ENCODE results near the gene CADM3. TPM values are rescaled to one million over a fixed set of nuclear protein-coding genes. Genes with fewer than 3 reads are reported as not detected.

CADM3 gene
- total and polyA plus RNA-seq, 2 of the 8 experiments (the other 6 are each of a cell fraction or from before 2014, with no cell fraction given), result 8.3 to 8.5 TPM

GRCh38 chr1:159161001-159161718 is 10.3 kb upstream of the CADM3 start (continued):
- TF ChIP-seq RNF2 (IDR thresholded peaks at IDR 0.05; ENCODE audit: borderline replicate concordance, low read depth, low read length, missing control alignments, poor library complexity, severe bottlenecking) (no peak), CBX8 (IDR thresholded peaks at IDR 0.05; ENCODE audit: borderline replicate concordance, low read depth, low read length) (no peak), BCL11A (IDR thresholded peaks at IDR 0.05; ENCODE audit: low read depth in 2 of 2, low read length in 2 of 2) (no peak), ATF2 (IDR thresholded peaks at IDR 0.05; ENCODE audit: low read length) (no peak), JUND (IDR thresholded peaks at IDR 0.05; ENCODE audit: low read length) (peak; percentile 52; the same call in 1 of the 2 replicates), EZH2 (IDR thresholded peaks at IDR 0.05; ENCODE audit: low read depth, low read length, severe bottlenecking) (no peak), NRF1 (IDR thresholded peaks at IDR 0.05; ENCODE audit: low read depth, low read length) (no peak), USF2 (IDR thresholded peaks at IDR 0.05; ENCODE audit: low read length) (no peak), RAD21 (IDR thresholded peaks at IDR 0.05 in 1 of 2, conservative IDR thresholded peaks at IDR 0.05 in 1 of 2; ENCODE audit: low read depth in 2 of 2, low read length in 2 of 2) (peak; percentile 100)

All from H1 (cell line).